A673 (cell line): Measurements from ENCODE around the gene NEURL3.

Source experiments
- EZH2 ChIP-seq: fragments of 200-600 bp; sonication (generic); IDR thresholded peaks from 2 replicates; pipeline ENCODE4 v1.6.1; 2017; ENCODE audit warnings: borderline replicate concordance, low read depth, mild to moderate bottlenecking, mixed read lengths, antibody characterized with exemption, low read length; ENCODE audit not compliant: poor library complexity, severe bottlenecking
- TF ChIP-seq, protein P1 (sequence below): fragments of 300-800, 200-600 bp; sonication (generic); conservative IDR thresholded peaks from 2 replicates; pipeline ENCODE4 v1.5.1; 2017; ENCODE audit warnings: low read depth, mild to moderate bottlenecking, antibody characterized with exemption, low read length, moderate library complexity, mixed read lengths

DNA sequence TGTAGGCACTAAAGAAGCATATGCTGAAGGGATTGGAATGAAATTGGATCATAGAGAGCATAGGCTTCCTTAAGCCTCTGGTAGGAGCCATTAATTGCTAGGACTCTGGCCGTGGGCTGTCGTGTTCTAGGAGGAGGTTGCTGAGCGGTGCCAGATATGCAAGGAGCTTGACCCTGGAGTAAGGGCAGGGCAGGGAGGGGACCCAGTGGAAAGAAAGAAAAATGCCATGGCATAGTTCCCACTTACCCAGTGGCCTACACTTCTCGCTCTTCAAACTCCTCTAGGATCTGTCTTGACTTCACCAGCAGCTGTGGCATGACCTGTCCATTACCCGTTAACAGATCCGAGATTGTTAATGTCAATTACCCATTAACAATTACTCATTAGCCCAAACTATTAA is 53.1 kb downstream of the NEURL3 start:
- TF ChIP-seq, protein P1, sequence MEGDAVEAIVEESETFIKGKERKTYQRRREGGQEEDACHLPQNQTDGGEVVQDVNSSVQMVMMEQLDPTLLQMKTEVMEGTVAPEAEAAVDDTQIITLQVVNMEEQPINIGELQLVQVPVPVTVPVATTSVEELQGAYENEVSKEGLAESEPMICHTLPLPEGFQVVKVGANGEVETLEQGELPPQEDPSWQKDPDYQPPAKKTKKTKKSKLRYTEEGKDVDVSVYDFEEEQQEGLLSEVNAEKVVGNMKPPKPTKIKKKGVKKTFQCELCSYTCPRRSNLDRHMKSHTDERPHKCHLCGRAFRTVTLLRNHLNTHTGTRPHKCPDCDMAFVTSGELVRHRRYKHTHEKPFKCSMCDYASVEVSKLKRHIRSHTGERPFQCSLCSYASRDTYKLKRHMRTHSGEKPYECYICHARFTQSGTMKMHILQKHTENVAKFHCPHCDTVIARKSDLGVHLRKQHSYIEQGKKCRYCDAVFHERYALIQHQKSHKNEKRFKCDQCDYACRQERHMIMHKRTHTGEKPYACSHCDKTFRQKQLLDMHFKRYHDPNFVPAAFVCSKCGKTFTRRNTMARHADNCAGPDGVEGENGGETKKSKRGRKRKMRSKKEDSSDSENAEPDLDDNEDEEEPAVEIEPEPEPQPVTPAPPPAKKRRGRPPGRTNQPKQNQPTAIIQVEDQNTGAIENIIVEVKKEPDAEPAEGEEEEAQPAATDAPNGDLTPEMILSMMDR, result no peak
- TF ChIP-seq EZH2, result no peak
